GM08714 (cell line): Measurements from ENCODE around the gene NLRP5.
"Not testable (repeated sequence)": the region's sequence is repeated elsewhere in the genome, so short reads cannot be mapped to it uniquely, and the experiment has no call there.

ENCODE experiments used
- H3K4me3 ChIP-seq: fragments of 200-500 bp; sonication (Bioruptor generic); 2 replicates; pipeline ENCODE4 v1.5.1; 2014; ENCODE audit warnings: mild to moderate bottlenecking, low read length, inconsistent platforms
- ZNF274 ChIP-seq: IDR thresholded peaks from 2 replicates; pipeline ENCODE4 v1.6.1; 2012; ENCODE audit warnings: mild to moderate bottlenecking, low read depth, low read length

NLRP5 gene

GRCh38 chr19:56101095-56101494, 114.5 kb downstream of the NLRP5 start:
- no peak overlapping the region for H3K4me3 ChIP-seq
- no peak for TF ChIP-seq ZNF274

- H3K4me3 ChIP-seq, result no peak overlapping the region
- TF ChIP-seq ZNF274, result no peak
These were observed 115.4 kb downstream of the NLRP5 start for GRCh38 chr19:56101746-56102535.

- no peak overlapping the region for H3K4me3 ChIP-seq
- no peak for TF ChIP-seq ZNF274
These were observed 116.5 kb downstream of the NLRP5 start for GRCh38 chr19:56103027-56103614.

GRCh38 chr19:56104423-56104822, 117.8 kb downstream of the NLRP5 start:
- no peak overlapping the region for H3K4me3 ChIP-seq
- no peak for TF ChIP-seq ZNF274

DNA sequence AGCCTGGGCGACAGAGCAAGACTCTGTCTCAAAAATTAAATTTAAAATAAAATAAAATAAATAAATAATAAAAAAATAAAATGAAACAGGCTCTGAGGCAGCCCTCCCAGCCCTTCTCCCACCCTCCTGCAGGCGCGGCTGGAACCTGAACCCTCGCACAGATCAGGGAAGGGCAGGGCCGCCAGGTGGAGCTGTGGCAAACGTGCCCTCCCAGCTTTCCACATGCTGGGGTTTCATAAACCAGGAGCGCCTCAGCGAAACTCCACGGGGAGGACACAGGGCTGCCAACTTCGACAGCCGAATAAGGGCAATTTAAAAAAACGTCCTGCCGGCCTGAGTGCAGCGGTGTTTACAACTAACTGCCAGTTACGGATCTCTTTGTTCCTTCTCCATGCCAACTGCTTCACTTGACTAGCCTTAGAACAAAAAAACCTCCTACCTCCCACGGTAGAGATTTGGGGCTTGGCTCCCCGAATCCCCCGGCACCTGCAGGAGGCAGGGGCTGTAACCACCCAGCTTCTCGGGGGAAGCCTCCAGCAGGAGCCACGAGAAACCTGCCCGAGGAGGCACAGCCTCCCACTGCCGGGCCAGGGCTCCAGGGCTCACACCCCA, 118.6 kb downstream of the NLRP5 start:
- H3K4me3 ChIP-seq, result no peak overlapping the region
- TF ChIP-seq ZNF274, result no peak

- not testable (repeated sequence) for H3K4me3 ChIP-seq
These were observed 119.3 kb downstream of the NLRP5 start for GRCh38 chr19:56105831-56106396.

- H3K4me3 ChIP-seq, result no peak overlapping the region
- TF ChIP-seq ZNF274, result no peak
These were observed 119.8 kb downstream of the NLRP5 start for GRCh38 chr19:56106397-56106849.

- no peak overlapping the region for H3K4me3 ChIP-seq
- TF ChIP-seq ZNF274, result no peak
These were observed 120.4 kb downstream of the NLRP5 start for GRCh38 chr19:56106993-56107392.

GRCh38 chr19:56107626-56108351, 121.2 kb downstream of the NLRP5 start:
- TF ChIP-seq ZNF274, result no peak
- H3K4me3 ChIP-seq, result no peak overlapping the region

DNA sequence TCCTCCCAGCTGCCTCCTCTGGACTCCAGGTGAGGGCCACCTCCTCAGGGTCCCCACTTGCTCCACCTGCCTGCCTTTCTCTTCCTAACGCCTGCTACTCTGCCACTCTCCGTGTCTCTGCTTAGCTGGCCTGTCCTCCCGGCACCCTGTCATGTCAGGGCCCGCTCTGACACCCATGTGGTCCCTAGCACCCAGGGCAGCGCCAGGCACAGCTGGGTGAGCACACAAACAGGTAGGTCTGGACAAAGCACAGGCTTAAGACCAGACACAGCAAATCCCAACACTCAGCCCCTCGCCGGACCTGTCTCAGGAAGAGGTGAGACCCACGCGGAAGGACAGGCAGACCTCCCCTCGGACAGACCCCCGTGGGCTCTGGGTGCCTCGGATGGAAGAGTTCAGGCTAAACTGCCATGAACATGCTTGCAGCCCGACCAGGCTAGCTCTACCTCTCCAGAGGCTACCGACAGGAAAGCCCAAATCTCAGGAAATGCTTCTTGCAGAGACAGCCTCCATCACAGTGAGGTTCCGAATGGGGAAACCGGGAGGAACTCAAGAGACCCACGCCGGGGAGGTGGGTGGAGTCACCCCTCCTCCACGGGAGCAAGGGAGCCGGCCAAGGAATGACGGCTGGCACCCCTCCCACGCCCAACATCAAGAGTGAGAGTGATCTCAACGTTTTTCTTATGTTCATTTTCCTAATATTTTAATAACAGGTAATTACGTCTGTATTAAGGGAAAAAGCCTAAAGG, 122.0 kb downstream of the NLRP5 start:
- TF ChIP-seq ZNF274, result no peak
- no peak overlapping the region; the same call in 1 of the 2 replicates for H3K4me3 ChIP-seq

DNA sequence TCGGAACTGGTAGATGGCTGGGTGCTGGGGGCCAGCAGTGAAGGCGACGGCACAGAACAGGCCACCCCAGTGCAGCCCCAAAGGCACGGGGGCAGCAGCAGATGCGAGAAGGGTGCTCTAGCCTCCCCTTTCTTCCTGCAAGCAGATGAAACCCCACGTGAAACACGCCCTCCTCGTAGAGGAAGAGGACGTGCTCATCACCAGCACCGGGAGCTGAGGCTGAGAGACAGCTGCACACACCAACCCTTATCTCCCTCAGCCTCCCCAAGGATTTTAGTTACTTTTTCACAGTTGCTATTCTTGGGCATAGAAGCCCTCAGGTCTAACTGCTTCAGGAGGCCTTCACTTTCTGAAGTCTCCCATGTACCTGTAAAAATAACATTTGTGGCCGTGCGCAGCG, 122.7 kb downstream of the NLRP5 start:
- no peak overlapping the region; the same call in 1 of the 2 replicates for H3K4me3 ChIP-seq
- TF ChIP-seq ZNF274, result no peak

- no peak overlapping the region; the same call in 1 of the 2 replicates for H3K4me3 ChIP-seq
- TF ChIP-seq ZNF274, result no peak
These were observed 124.2 kb downstream of the NLRP5 start for GRCh38 chr19:56110515-56111448.
